ENCODE data around the gene AGPS.

DNA sequence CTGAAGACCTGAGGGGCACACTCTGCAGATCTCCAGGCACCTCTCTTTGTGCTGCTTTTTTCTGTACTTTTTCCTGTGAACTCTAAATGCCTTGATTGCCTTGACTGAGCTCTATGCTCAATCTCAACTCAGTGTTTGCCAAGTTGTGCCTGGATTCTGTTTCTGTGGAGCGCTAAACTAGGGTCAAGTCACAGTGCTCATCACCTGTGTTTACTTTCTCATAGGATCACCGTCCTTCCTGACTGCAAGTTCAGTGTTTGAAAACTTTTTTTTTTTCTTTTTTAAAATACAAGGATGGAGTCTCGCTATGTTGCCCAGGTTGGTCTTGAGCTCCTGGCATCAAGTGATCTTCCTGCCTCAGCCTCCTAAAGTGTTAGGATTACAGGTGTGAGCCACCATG, 62.6 kb downstream of the AGPS start:
- TF ChIP-seq, protein P1, sequence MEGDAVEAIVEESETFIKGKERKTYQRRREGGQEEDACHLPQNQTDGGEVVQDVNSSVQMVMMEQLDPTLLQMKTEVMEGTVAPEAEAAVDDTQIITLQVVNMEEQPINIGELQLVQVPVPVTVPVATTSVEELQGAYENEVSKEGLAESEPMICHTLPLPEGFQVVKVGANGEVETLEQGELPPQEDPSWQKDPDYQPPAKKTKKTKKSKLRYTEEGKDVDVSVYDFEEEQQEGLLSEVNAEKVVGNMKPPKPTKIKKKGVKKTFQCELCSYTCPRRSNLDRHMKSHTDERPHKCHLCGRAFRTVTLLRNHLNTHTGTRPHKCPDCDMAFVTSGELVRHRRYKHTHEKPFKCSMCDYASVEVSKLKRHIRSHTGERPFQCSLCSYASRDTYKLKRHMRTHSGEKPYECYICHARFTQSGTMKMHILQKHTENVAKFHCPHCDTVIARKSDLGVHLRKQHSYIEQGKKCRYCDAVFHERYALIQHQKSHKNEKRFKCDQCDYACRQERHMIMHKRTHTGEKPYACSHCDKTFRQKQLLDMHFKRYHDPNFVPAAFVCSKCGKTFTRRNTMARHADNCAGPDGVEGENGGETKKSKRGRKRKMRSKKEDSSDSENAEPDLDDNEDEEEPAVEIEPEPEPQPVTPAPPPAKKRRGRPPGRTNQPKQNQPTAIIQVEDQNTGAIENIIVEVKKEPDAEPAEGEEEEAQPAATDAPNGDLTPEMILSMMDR (IDR thresholded peaks at IDR 0.05) = no peak
- TF ChIP-seq POLR2A (IDR thresholded peaks at IDR 0.05) = no peak
